Left kidney (tissue), 2 donors: ENCODE results near the gene DNAH1. TPM values are rescaled to one million over a fixed set of nuclear protein-coding genes. Genes with fewer than 3 reads are reported as not detected.

Experiments used
- DNase-seq: peaks from one replicate; pipeline ENCODE4 v3.0.0-alpha.2; 2013
- polyA plus RNA-seq: library from polyadenylated mRNA; unstranded; fragments of 120-200 nt; gene quantifications from one replicate; pipeline ENCODE4 v1.2.1, GENCODE V29; 2013; ENCODE audit not compliant: insufficient read length

Gene DNAH1
- polyA plus RNA-seq, 1 donor = 14.8 TPM

- DNase-seq = no peak
These were observed 72.3 kb downstream of the DNAH1 start for GRCh38 chr3:52388348-52388821.

- DNase-seq = no peak
These were observed 72.8 kb downstream of the DNAH1 start for GRCh38 chr3:52388933-52389332.

- DNase-seq = no peak
These were observed 75.0 kb downstream of the DNAH1 start for GRCh38 chr3:52391096-52391495.

GRCh38 chr3:52392216-52392930 lies 76.3 kb downstream of the DNAH1 start:
- DNase-seq = no peak

GRCh38 chr3:52393131-52393807 lies 77.2 kb downstream of the DNAH1 start:
- DNase-seq = no peak

- no peak for DNase-seq
These were observed 78.0 kb downstream of the DNAH1 start for GRCh38 chr3:52393959-52394670.

- DNase-seq = no peak
These were observed 78.8 kb downstream of the DNAH1 start for GRCh38 chr3:52394751-52395502.

GRCh38 chr3:52395503-52395865 lies 79.4 kb downstream of the DNAH1 start:
- no peak for DNase-seq

- DNase-seq = no peak
These were observed 80.1 kb downstream of the DNAH1 start for GRCh38 chr3:52396011-52396906.

- no peak for DNase-seq
These were observed 80.9 kb downstream of the DNAH1 start for GRCh38 chr3:52396907-52397591.

- no peak for DNase-seq
These were observed 81.7 kb downstream of the DNAH1 start for GRCh38 chr3:52397676-52398399.

GRCh38 chr3:52398670-52399081 lies 82.6 kb downstream of the DNAH1 start:
- no peak for DNase-seq

GRCh38 chr3:52399131-52399530 lies 83.0 kb downstream of the DNAH1 start:
- DNase-seq = no peak

- DNase-seq = no peak
These were observed 83.5 kb downstream of the DNAH1 start for GRCh38 chr3:52399593-52399992.

GRCh38 chr3:52400275-52400793 lies 84.2 kb downstream of the DNAH1 start:
- no peak for DNase-seq

GRCh38 chr3:52401021-52401420 lies 84.9 kb downstream of the DNAH1 start:
- DNase-seq = no peak

GRCh38 chr3:52401551-52401950 lies 85.4 kb downstream of the DNAH1 start:
- DNase-seq = no peak

- no peak for DNase-seq
These were observed 86.0 kb downstream of the DNAH1 start for GRCh38 chr3:52402101-52402521.

GRCh38 chr3:52402706-52403270 lies 86.7 kb downstream of the DNAH1 start:
- DNase-seq = no peak
